Erythroblast (primary cell): ENCODE measurements around the gene LRRC31.

ENCODE experiments used
- GATA1 ChIP-seq: IDR thresholded peaks from 2 replicates; pipeline ENCODE4 v1.6.1; 2011; ENCODE audit warnings: low read depth, mild to moderate bottlenecking, control low read depth, low read length, moderate library complexity
- POLR2A ChIP-seq: IDR thresholded peaks from 2 replicates; pipeline ENCODE4 v1.6.1; 2011; ENCODE audit warnings: mild to moderate bottlenecking, low read length

DNA sequence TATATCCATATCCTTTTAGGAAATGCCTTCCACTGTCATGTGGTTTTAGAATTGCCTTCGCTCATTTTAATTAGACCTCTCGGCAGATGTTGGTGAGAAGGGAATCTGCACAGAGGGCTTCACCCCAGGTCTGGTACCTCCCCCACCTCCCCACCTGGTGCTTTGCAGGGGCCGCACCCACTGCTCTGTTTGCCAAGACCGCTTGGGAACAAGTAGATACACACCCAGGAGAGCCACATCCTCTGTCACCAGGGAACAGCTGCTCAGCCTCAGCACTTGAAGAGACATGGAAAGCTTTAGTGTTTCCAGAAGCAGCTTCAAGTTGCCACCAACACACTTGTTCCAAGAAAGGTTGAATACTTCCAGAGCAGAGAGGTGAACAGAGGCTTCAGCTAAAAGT is 21.8 kb downstream of the LRRC31 start:
- TF ChIP-seq POLR2A (no peak), GATA1 (no peak)
